Left renal cortex interstitium (tissue), 4 donors: ENCODE data around the gene BLCAP. TPM values are rescaled to one million over a fixed set of nuclear protein-coding genes. Genes with fewer than 3 reads are reported as not detected.

Experiments used
- polyA plus RNA-seq, 4 donors: library from polyadenylated mRNA; unstranded; fragments of 120-200 nt; gene quantifications; one replicate each; pipeline ENCODE4 v1.2.1, GENCODE V29; 2013; ENCODE audit not compliant: insufficient read length in 4 of 4

Gene BLCAP
- polyA plus RNA-seq, 4 donors, result 75.7 to 101 (median 84.3) TPM

Other genes with a start within 250 kb of the BLCAP start
- 10 to 100 TPM; 60.4 to 71.7 (median 70.0) TPM for gene MANBAL, start 238.2 kb downstream of the BLCAP start, polyA plus RNA-seq
- 10 to 100 TPM; 48.4 to 80.3 (median 60.4) TPM for gene SRC, start 181.7 kb downstream of the BLCAP start, polyA plus RNA-seq
- 100 to 1,000 TPM in 2 of 4 donors, 10 to 100 TPM in 2; 88.8 to 148 (median 116) TPM for gene NNAT, start 6.6 kb downstream of the BLCAP start, polyA plus RNA-seq
- 10 to 100 TPM; 45.6 to 61.5 (median 53.0) TPM for gene CTNNBL1, start 166.2 kb upstream of the BLCAP start, polyA plus RNA-seq